K562 (cell line): ENCODE data around the gene ZNF761. TPM values are rescaled to one million over a fixed set of nuclear protein-coding genes. Genes with fewer than 3 reads are reported as not detected.

Source experiments
- ASH1L ChIP-seq: fragments of 450-650 bp; IDR thresholded peaks from 2 replicates; pipeline ENCODE4 v1.6.1; 2018; ENCODE audit warnings: borderline replicate concordance, mild to moderate bottlenecking, low read depth; ENCODE audit not compliant: partially characterized antibody
- CTBP1 ChIP-seq: fragments of 450-650 bp; IDR thresholded peaks from 2 replicates; pipeline ENCODE4 v1.6.1; 2016; ENCODE audit warnings: borderline replicate concordance
- DPF2 ChIP-seq: fragments of 450-650 bp; IDR thresholded peaks from 2 replicates; pipeline ENCODE4 v1.6.1; 2016
- EP400 ChIP-seq: fragments of 450-650 bp; IDR thresholded peaks from 2 replicates; pipeline ENCODE4 v1.6.1; 2017; ENCODE audit warnings: antibody characterized with exemption, mild to moderate bottlenecking, moderate library complexity
- HDAC1 ChIP-seq, 2 experiments: fragments of 450-650 bp; IDR thresholded peaks; 2 replicates each; pipeline ENCODE4 v1.6.1; 2016 to 2017; ENCODE audit warnings: inconsistent platforms in 1 of 2, mild to moderate bottlenecking in 1 of 2, moderate library complexity in 1 of 2
- IFI16 ChIP-seq: fragments of 250-450 bp; sonication (Bioruptor Pico); IDR thresholded peaks from 2 replicates; pipeline ENCODE4 v2.1.2; 2022; ENCODE audit warnings: mild to moderate bottlenecking, inconsistent platforms
- IRF2 ChIP-seq: sonication (generic); formaldehyde crosslinking; IDR thresholded peaks from 2 replicates; pipeline ENCODE4 v1.8.1; 2022; ENCODE audit warnings: mild to moderate bottlenecking, missing genetic modification reagents
- NFRKB ChIP-seq: fragments of 450-650 bp; IDR thresholded peaks from 2 replicates; pipeline ENCODE4 v1.6.1; 2016; ENCODE audit warnings: low read depth
- OTX1 ChIP-seq: fragments of 450-650 bp; formaldehyde crosslinking; IDR thresholded peaks from 2 replicates; pipeline ENCODE4 v1.4.0; 2022; ENCODE audit warnings: mild to moderate bottlenecking
- SMARCB1 ChIP-seq: IDR thresholded peaks from 2 replicates; pipeline ENCODE4 v1.6.1; 2011; ENCODE audit warnings: improper control_type of control experiment, low read depth; ENCODE audit not compliant: insufficient read length
- TCF3 ChIP-seq: sonication (generic); formaldehyde crosslinking; IDR thresholded peaks from 2 replicates; pipeline ENCODE4 v1.4.0; 2020; ENCODE audit warnings: mild to moderate bottlenecking, missing genetic modification reagents
- TOE1 ChIP-seq, 2 experiments: fragments of 450-650 bp in 1 of 2; sonication (generic) in 1 of 2; formaldehyde crosslinking in 1 of 2; IDR thresholded peaks; 2 replicates each; pipeline versions ENCODE4 v1.7.1 to v1.8.0; 2016 to 2022; ENCODE audit warnings: borderline replicate concordance in 2 of 2, mild to moderate bottlenecking in 2 of 2, antibody characterized with exemption in 1 of 2, inconsistent platforms in 1 of 2, low read depth in 1 of 2, missing genetic modification reagents in 1 of 2, moderate library complexity in 1 of 2
- ZHX1 ChIP-seq: fragments of 150-350 bp; conservative IDR thresholded peaks from 2 replicates; pipeline ENCODE4 v1.6.1; 2014; ENCODE audit warnings: low read length
- ZNF354B ChIP-seq: fragments of 250-450 bp; sonication (Bioruptor Pico); IDR thresholded peaks from 2 replicates; pipeline ENCODE4 v1.4.0; 2020
- ZNF79 ChIP-seq: fragments of 250-450 bp; sonication (Bioruptor Pico); IDR thresholded peaks from 2 replicates; pipeline ENCODE4 v1.4.0; 2020; ENCODE audit warnings: low read depth, mild to moderate bottlenecking, moderate library complexity
- polyA plus RNA-seq, 8 experiments: library from polyadenylated mRNA; depleted of rRNA in 4 of 8; stranded (reverse) in 5 of 8; unstranded in 3 of 8; fragments of >200 nt; fragmentation: Nextera tagmentation in 2 of 8; fragmentation: Illumina TruSeq in 1 of 8; extraction: Ambion mirVana in 2 of 8; extraction: Trizol in 1 of 8; gene quantifications; 2 replicates each; pipeline versions ENCODE4 v1.2.1 to v1.2.3, GENCODE V29; 2011 to 2014; ENCODE audit warnings: inconsistent platforms in 1 of 8, missing spikeins in 1 of 8
- total RNA-seq, 7 experiments: library from RNA; depleted of rRNA in 6 of 7; stranded (reverse); fragments of >200 nt in 6 of 7; fragmentation: Illumina TruSeq in 2 of 7; extraction: Trizol in 2 of 7; gene quantifications; 2 replicates each; pipeline versions ENCODE4 v1.2.1 to v1.2.3, GENCODE V29; 2011 to 2021; ENCODE audit warnings: low replicate concordance in 1 of 7
- TF ChIP-seq, protein P1 (sequence below), 3 experiments: IDR thresholded peaks in 2 of 3; conservative IDR thresholded peaks in 1 of 3; 2 replicates each; pipeline ENCODE4 v1.5.1; 2011 to 2012; ENCODE audit warnings: low read length in 3 of 3, mild to moderate bottlenecking in 3 of 3, control low read depth in 2 of 3, improper control_type of control experiment in 1 of 3, inconsistent platforms in 1 of 3, low read depth in 1 of 3, mixed read lengths in 1 of 3, moderate library complexity in 1 of 3; ENCODE audit not compliant: insufficient read depth in 2 of 3
- TF ChIP-seq, protein P2 (sequence below): sonication (generic); formaldehyde crosslinking; IDR thresholded peaks from 2 replicates; pipeline ENCODE4 v1.8.1; 2022; ENCODE audit warnings: missing genetic modification reagents
- TF ChIP-seq, protein P3 (sequence below): IDR thresholded peaks from 2 replicates; pipeline ENCODE4 v1.6.1; 2012; ENCODE audit warnings: low read depth, low read length, improper control_type of control experiment, borderline replicate concordance

Gene ZNF761
- total and polyA plus RNA-seq, 9 of the 15 experiments (the other 6 are each of a cell fraction or from before 2014, with no cell fraction given): 10.3 to 30.2 (median 17.0) TPM

- TF ChIP-seq, protein P1, sequence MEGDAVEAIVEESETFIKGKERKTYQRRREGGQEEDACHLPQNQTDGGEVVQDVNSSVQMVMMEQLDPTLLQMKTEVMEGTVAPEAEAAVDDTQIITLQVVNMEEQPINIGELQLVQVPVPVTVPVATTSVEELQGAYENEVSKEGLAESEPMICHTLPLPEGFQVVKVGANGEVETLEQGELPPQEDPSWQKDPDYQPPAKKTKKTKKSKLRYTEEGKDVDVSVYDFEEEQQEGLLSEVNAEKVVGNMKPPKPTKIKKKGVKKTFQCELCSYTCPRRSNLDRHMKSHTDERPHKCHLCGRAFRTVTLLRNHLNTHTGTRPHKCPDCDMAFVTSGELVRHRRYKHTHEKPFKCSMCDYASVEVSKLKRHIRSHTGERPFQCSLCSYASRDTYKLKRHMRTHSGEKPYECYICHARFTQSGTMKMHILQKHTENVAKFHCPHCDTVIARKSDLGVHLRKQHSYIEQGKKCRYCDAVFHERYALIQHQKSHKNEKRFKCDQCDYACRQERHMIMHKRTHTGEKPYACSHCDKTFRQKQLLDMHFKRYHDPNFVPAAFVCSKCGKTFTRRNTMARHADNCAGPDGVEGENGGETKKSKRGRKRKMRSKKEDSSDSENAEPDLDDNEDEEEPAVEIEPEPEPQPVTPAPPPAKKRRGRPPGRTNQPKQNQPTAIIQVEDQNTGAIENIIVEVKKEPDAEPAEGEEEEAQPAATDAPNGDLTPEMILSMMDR (IDR thresholded peaks at IDR 0.05 in 2 of 3, conservative IDR thresholded peaks at IDR 0.05 in 1 of 3; ENCODE audit: insufficient read depth in 2 of 3, low read depth in 1 of 3, low read length in 3 of 3): peak; percentile 23 to 61 (median 60); a peak in 4 of 6 replicates
- TF ChIP-seq OTX1 (CRISPR knock-in tag): no peak
- TF ChIP-seq, protein P2, sequence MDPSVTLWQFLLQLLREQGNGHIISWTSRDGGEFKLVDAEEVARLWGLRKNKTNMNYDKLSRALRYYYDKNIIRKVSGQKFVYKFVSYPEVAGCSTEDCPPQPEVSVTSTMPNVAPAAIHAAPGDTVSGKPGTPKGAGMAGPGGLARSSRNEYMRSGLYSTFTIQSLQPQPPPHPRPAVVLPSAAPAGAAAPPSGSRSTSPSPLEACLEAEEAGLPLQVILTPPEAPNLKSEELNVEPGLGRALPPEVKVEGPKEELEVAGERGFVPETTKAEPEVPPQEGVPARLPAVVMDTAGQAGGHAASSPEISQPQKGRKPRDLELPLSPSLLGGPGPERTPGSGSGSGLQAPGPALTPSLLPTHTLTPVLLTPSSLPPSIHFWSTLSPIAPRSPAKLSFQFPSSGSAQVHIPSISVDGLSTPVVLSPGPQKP: no peak
- no peak for TF ChIP-seq SMARCB1
- no peak for TF ChIP-seq ZNF79
- TF ChIP-seq, protein P3, sequence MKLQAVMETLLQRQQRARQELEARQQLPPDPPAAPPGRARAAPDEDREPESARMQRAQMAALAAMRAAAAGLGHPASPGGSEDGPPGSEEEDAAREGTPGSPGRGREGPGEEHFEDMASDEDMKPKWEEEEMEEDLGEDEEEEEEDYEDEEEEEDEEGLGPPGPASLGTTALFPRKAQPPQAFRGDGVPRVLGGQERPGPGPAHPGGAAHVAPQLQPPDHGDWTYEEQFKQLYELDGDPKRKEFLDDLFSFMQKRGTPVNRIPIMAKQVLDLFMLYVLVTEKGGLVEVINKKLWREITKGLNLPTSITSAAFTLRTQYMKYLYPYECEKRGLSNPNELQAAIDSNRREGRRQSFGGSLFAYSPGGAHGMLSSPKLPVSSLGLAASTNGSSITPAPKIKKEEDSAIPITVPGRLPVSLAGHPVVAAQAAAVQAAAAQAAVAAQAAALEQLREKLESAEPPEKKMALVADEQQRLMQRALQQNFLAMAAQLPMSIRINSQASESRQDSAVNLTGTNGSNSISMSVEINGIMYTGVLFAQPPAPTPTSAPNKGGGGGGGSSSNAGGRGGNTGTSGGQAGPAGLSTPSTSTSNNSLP: no peak
- TF ChIP-seq DPF2: no peak
- TF ChIP-seq EP400: peak; percentile 52
- peak; percentile 61 for TF ChIP-seq ASH1L
- no peak for TF ChIP-seq ZHX1
- TF ChIP-seq TCF3 (CRISPR knock-in tag): no peak
- no peak for TF ChIP-seq IFI16
- TF ChIP-seq IRF2 (CRISPR knock-in tag): no peak
- no peak for TF ChIP-seq CTBP1
- TF ChIP-seq ZNF354B (CRISPR knock-in tag): no peak
- no peak for TF ChIP-seq TOE1 (IDR thresholded peaks at IDR 0.05; ENCODE audit: borderline replicate concordance)
- no peak for TF ChIP-seq TOE1 (CRISPR knock-in tag; IDR thresholded peaks at IDR 0.05; ENCODE audit: borderline replicate concordance, low read depth)
- TF ChIP-seq NFRKB: no peak
- peak in 1 of 2 experiments; percentile 56; a peak in 2 of 4 replicates for TF ChIP-seq HDAC1 (IDR thresholded peaks at IDR 0.05)
Observed at GRCh38 chr19:53394974-53395839, 36.6 kb upstream of the ZNF761 start, which contains the start of gene ZNF765 (continued).
